H1 (cell line): ENCODE data around the gene FZD4. TPM values are rescaled to one million over a fixed set of nuclear protein-coding genes. Genes with fewer than 3 reads are reported as not detected.

Experiments
- CTCF ChIA-PET: fragments of 300-600 bp; sonication (Branson Sonifier 250); formaldehyde crosslinking; loops from one replicate; lab custom pipeline; 2021; ENCODE audit not compliant: partially characterized antibody; lab: Charles Lee
- POLR2A ChIA-PET: fragments of 300-600 bp; sonication (Branson Sonifier 250); formaldehyde crosslinking; loops from one replicate; lab custom pipeline; 2021; ENCODE audit warnings: inconsistent platforms; ENCODE audit not compliant: partially characterized antibody; lab: Charles Lee
- DNase-seq, 2 experiments: peaks; one replicate each; pipeline versions ENCODE4 v3.0.0 to v3.0.0-alpha.2; 2010 to 2022; ENCODE audit warnings: low spot score in 2 of 2, low read depth in 1 of 2, mixed read lengths in 1 of 2
- FAIRE-seq: peaks from 2 replicates; lab custom pipeline; 2011; peaks lifted over from hg19 to GRCh38; lab: Jason Lieb, UNC
- H2AFZ ChIP-seq: 2 replicates; pipeline ENCODE4 v1.8.1; 2012; ENCODE audit warnings: low read length, inconsistent platforms
- H2AK5ac ChIP-seq: 2 replicates; pipeline ENCODE4 v1.6.1; 2013; ENCODE audit warnings: low read depth, low read length
- H2BK120ac ChIP-seq: replicated peaks from 2 replicates; pipeline ENCODE3; 2013; ENCODE audit warnings: low read depth, low read length, inconsistent platforms
- H2BK12ac ChIP-seq: 2 replicates; pipeline ENCODE4 v1.6.1; 2013; ENCODE audit warnings: low read depth, low read length
- H2BK15ac ChIP-seq: 2 replicates; pipeline ENCODE4 v1.6.1; 2013; ENCODE audit warnings: low read length
- H2BK20ac ChIP-seq: 2 replicates; pipeline ENCODE4 v1.6.1; 2013; ENCODE audit warnings: low read length
- H2BK5ac ChIP-seq: 2 replicates; pipeline ENCODE4 v1.6.1; 2013; ENCODE audit warnings: low read depth, low read length
- H3K14ac ChIP-seq: 2 replicates; pipeline ENCODE4 v1.6.1; 2013; ENCODE audit warnings: inconsistent platforms; ENCODE audit not compliant: insufficient read length
- H3K18ac ChIP-seq: 2 replicates; pipeline ENCODE4 v1.6.1; 2013; ENCODE audit warnings: low read length; ENCODE audit errors: extremely low read depth
- H3K23ac ChIP-seq: 2 replicates; pipeline ENCODE4 v1.6.1; 2013; ENCODE audit warnings: inconsistent platforms; ENCODE audit not compliant: insufficient read length
- H3K23me2 ChIP-seq: 2 replicates; pipeline ENCODE4 v1.6.1; 2013; ENCODE audit warnings: low read depth, low read length
- H3K27ac ChIP-seq: 2 replicates; pipeline ENCODE4 v1.6.1; 2011; ENCODE audit warnings: low read depth, low read length, inconsistent platforms
- H3K27me3 ChIP-seq, 4 experiments: replicated peaks in 1 of 4; 1 replicate in 1 of 4; 2 replicates in 3 of 4; pipeline versions ENCODE4 v1.6.1 to v1.8.1; 2011 to 2013; ENCODE audit warnings: low read length in 3 of 4, mild to moderate bottlenecking in 3 of 4, inconsistent platforms in 2 of 4, mixed read lengths in 2 of 4, moderate library complexity in 1 of 4; ENCODE audit not compliant: control insufficient read depth in 3 of 4, insufficient read depth in 3 of 4; ENCODE audit errors: extremely low read depth in 1 of 4
- H3K36me3 ChIP-seq, 4 experiments: 2 replicates each; pipeline versions ENCODE4 v1.6.1 to v1.8.1; 2011 to 2013; ENCODE audit warnings: mild to moderate bottlenecking in 4 of 4, low read length in 3 of 4, moderate library complexity in 2 of 4, control low read depth in 1 of 4, inconsistent platforms in 1 of 4; ENCODE audit not compliant: insufficient read depth in 4 of 4, control insufficient read depth in 2 of 4
- H3K4ac ChIP-seq: replicated peaks from 2 replicates; pipeline ENCODE3; 2013; ENCODE audit warnings: low read length, low read depth, mixed read lengths, inconsistent platforms; ENCODE audit not compliant: insufficient read length
- H3K4me1 ChIP-seq, 4 experiments: replicated peaks in 1 of 4; 1 replicate in 1 of 4; 2 replicates in 3 of 4; pipeline versions ENCODE4 v1.6.1 to v1.8.1; 2011 to 2013; ENCODE audit warnings: low read length in 3 of 4, inconsistent platforms in 2 of 4, mixed read lengths in 1 of 4; ENCODE audit not compliant: insufficient read depth in 4 of 4, control insufficient read depth in 3 of 4
- H3K4me2 ChIP-seq, 2 experiments: 2 replicates each; pipeline versions ENCODE4 v1.6.1 to v1.8.1; 2011 to 2013; ENCODE audit warnings: low read depth in 2 of 2, low read length in 2 of 2, control low read depth in 1 of 2, inconsistent platforms in 1 of 2, mild to moderate bottlenecking in 1 of 2; ENCODE audit not compliant: insufficient read depth in 1 of 2
- H3K4me3 ChIP-seq, 4 experiments: fragments of 200-600, 300-600 bp in 1 of 4; sonication (generic), shearing (Covaris generic), sonication (Bioruptor Twin) in 1 of 4; 2 replicates each; pipeline versions ENCODE4 v1.5.1 to v1.8.1; 2011 to 2016; ENCODE audit warnings: low read length in 4 of 4, low read depth in 3 of 4, control low read depth in 2 of 4, inconsistent platforms in 2 of 4, mild to moderate bottlenecking in 2 of 4, mixed read lengths in 1 of 4, moderate library complexity in 1 of 4; ENCODE audit not compliant: insufficient read depth in 2 of 4; ENCODE audit errors: extremely low read depth in 1 of 4
- H3K56ac ChIP-seq: replicated peaks from 2 replicates; pipeline ENCODE3; 2013; ENCODE audit warnings: low read depth, mild to moderate bottlenecking, mixed read lengths, low read length, inconsistent platforms; ENCODE audit not compliant: insufficient read length
- H3K79me1 ChIP-seq: 2 replicates; pipeline ENCODE4 v1.6.1; 2013; ENCODE audit warnings: low read depth, low read length, control low read depth
- H3K79me2 ChIP-seq, 2 experiments: 2 replicates each; pipeline versions ENCODE4 v1.6.1 to v1.8.1; 2012 to 2013; ENCODE audit warnings: low read length in 2 of 2, mild to moderate bottlenecking in 2 of 2, inconsistent platforms in 1 of 2; ENCODE audit not compliant: insufficient read depth in 2 of 2, control insufficient read depth in 1 of 2
- H3K9ac ChIP-seq, 4 experiments: replicated peaks in 1 of 4; 1 replicate in 1 of 4; 2 replicates in 3 of 4; pipeline versions ENCODE4 v1.6.1 to v1.8.1; 2011 to 2013; ENCODE audit warnings: low read depth in 3 of 4, low read length in 3 of 4, control low read depth in 2 of 4, mild to moderate bottlenecking in 2 of 4, moderate library complexity in 2 of 4, inconsistent platforms in 1 of 4; ENCODE audit errors: extremely low read depth in 1 of 4
- H3K9me3 ChIP-seq, 2 experiments: 2 replicates each; pipeline versions ENCODE4 v1.6.1 to v1.8.1; 2012 to 2013; ENCODE audit warnings: mild to moderate bottlenecking in 2 of 2, moderate library complexity in 2 of 2, control low read depth in 1 of 2, inconsistent platforms in 1 of 2, low read depth in 1 of 2, low read length in 1 of 2, mixed read lengths in 1 of 2; ENCODE audit not compliant: insufficient read depth in 2 of 2
- H4K20me1 ChIP-seq, 2 experiments: replicated peaks in 1 of 2; 2 replicates each; pipeline versions ENCODE3 to v1.8.1; 2011 to 2013; ENCODE audit warnings: inconsistent platforms in 2 of 2, low read length in 2 of 2, mild to moderate bottlenecking in 1 of 2; ENCODE audit not compliant: insufficient read depth in 2 of 2, control insufficient read depth in 1 of 2
- H4K5ac ChIP-seq: 2 replicates; pipeline ENCODE4 v1.6.1; 2013; ENCODE audit warnings: low read length, low read depth, mixed read lengths, inconsistent platforms; ENCODE audit not compliant: insufficient read length
- H4K8ac ChIP-seq: 2 replicates; pipeline ENCODE4 v1.8.0; 2013; ENCODE audit warnings: mild to moderate bottlenecking, moderate library complexity, low read length, inconsistent platforms; ENCODE audit not compliant: insufficient read depth; ENCODE audit errors: extremely low read depth
- H4K91ac ChIP-seq: replicated peaks from 2 replicates; pipeline ENCODE3; 2013; ENCODE audit warnings: low read length, mixed read lengths, inconsistent platforms; ENCODE audit not compliant: insufficient read length
- ASH2L ChIP-seq: fragments of 200-600, 300-600 bp; sonication (generic); IDR thresholded peaks from one replicate; pipeline ENCODE4 v1.7.1; 2017; ENCODE audit warnings: low read length
- CBX5 ChIP-seq: fragments of 300-800, 300-1000 bp; sonication (generic); IDR thresholded peaks from 2 replicates; pipeline ENCODE4 v1.7.1; 2016; ENCODE audit warnings: antibody characterized with exemption, low read length, low read depth
- CHD1 ChIP-seq: IDR thresholded peaks from 2 replicates; pipeline ENCODE4 v1.6.1; 2012; ENCODE audit warnings: low read depth, low read length, improper control_type of control experiment
- CTBP2 ChIP-seq: IDR thresholded peaks from 2 replicates; pipeline ENCODE4 v1.7.0; 2011; ENCODE audit warnings: borderline replicate concordance, mild to moderate bottlenecking, moderate library complexity, mixed read lengths, low read length; ENCODE audit not compliant: insufficient read depth, insufficient read length
- CTCF ChIP-seq, 3 experiments: IDR thresholded peaks; 1 replicate in 2 of 3; 2 replicates in 1 of 3; pipeline versions ENCODE4 v1.5.1 to v1.6.1; 2011; ENCODE audit warnings: low read length in 3 of 3, mild to moderate bottlenecking in 3 of 3, inconsistent platforms in 2 of 3, low read depth in 1 of 3, moderate library complexity in 1 of 3; ENCODE audit not compliant: insufficient read depth in 1 of 3; ENCODE audit errors: control extremely low read depth in 1 of 3
- MAX ChIP-seq: IDR thresholded peaks from 2 replicates; pipeline ENCODE4 v1.6.1; 2012; ENCODE audit warnings: inconsistent platforms
- SRF ChIP-seq: IDR thresholded peaks from 2 replicates; pipeline ENCODE4 v1.6.1; 2011; ENCODE audit warnings: mild to moderate bottlenecking, low read depth, low read length, moderate library complexity
- SUZ12 ChIP-seq: fragments of 200-600 bp; sonication (generic); IDR thresholded peaks from 2 replicates; pipeline ENCODE4 v1.6.1; 2012; ENCODE audit warnings: mild to moderate bottlenecking, inconsistent platforms, low read length, moderate library complexity, mixed read lengths
- WGBS, 2 experiments: shearing (Covaris generic) in 1 of 2; methylation state at CpG; one replicate each; pipeline versions ENCODE4 v1.1.6 to v1.1.7; 2013 to 2015; ENCODE audit warnings: low lambda C conversion rate in 2 of 2, mixed read lengths in 2 of 2, inconsistent platforms in 1 of 2, low coverage in 1 of 2, missing lambda C conversion rate in 1 of 2; ENCODE audit not compliant: insufficient replicate concordance in 2 of 2, insufficient coverage in 1 of 2, insufficient read length in 1 of 2; ENCODE audit errors: extremely low coverage in 1 of 2, missing lambda C conversion rate in 1 of 2; 5-methylcytosine and 5-hydroxymethylcytosine counted together
- polyA plus RNA-seq, 7 experiments: library from polyadenylated mRNA; depleted of rRNA in 3 of 7; stranded (reverse) in 5 of 7; unstranded in 2 of 7; fragments of >200 nt in 5 of 7; fragments of 200-250 nt in 2 of 7; gene quantifications; 1 replicate in 5 of 7; 2 replicates in 1 of 7; 4 replicates in 1 of 7; pipeline versions ENCODE4 v1.2.1 to v1.2.3, GENCODE V29; 2011 to 2013; ENCODE audit warnings: missing spikeins in 2 of 7, mixed read lengths in 2 of 7
- total RNA-seq: library from RNA; stranded (reverse); fragmentation: NEBNext Ultra II Directional; extraction: Animal tissue kit (Norgen Biotek cat#: 25700); gene quantifications from 2 replicates; pipeline ENCODE4 v1.2.1, GENCODE V29; 2021

FZD4 gene
- total and polyA plus RNA-seq, 2 of the 8 experiments (the other 6 are each of a cell fraction or from before 2014, with no cell fraction given), result 3.1 to 7.1 TPM

GRCh38 chr11:86938900-86939880 is 16.0 kb downstream of the FZD4 start:
- no peak overlapping the region for H3K56ac ChIP-seq
- no peak overlapping the region for H2BK15ac ChIP-seq
- H3K27me3 ChIP-seq, result no peaks in the 10 kb centered on the region
- no peak overlapping the region for H4K91ac ChIP-seq
- CTCF ChIA-PET, result interaction anchor here (0.6 to 3.1 kb wide), 42 partner anchors 10 to 812 kb away, joined by 3 to 27 read pairs (median 4); partner anchors contain the start of gene FZD4
- H3K18ac ChIP-seq, result no peak overlapping the region
- no peaks in the 10 kb centered on the region for H3K79me2 ChIP-seq
- H4K20me1 ChIP-seq, result no peaks in the 10 kb centered on the region
- H3K9ac ChIP-seq, result no peak overlapping the region; a peak in 1 of 7 replicates
- H3K9me3 ChIP-seq, result no peaks in the 10 kb centered on the region
- H3K14ac ChIP-seq, result no peak overlapping the region
- H2BK12ac ChIP-seq, result no peak overlapping the region
- H3K4me2 ChIP-seq, result no peak overlapping the region
- FAIRE-seq (no peak), DNase-seq (no peak)
- H2BK5ac ChIP-seq, result no peak overlapping the region
- H2BK20ac ChIP-seq, result no peak overlapping the region
- POLR2A ChIA-PET, result interaction anchor here (0.6 kb wide), 1 partner anchor 41 kb away, joined by 5 read pairs; no protein-coding TSS in a partner anchor
- H4K8ac ChIP-seq, result no peak overlapping the region
- no peak overlapping the region for H3K27ac ChIP-seq
- peaks cover 2 to 10% (median 5%) of the 10 kb centered on the region in 4 experiments; a peak in 4 of 7 replicates for H3K4me1 ChIP-seq
- no peaks in the 10 kb centered on the region for H3K23me2 ChIP-seq
- no peaks in the 10 kb centered on the region for H3K79me1 ChIP-seq
- no peak overlapping the region for H3K23ac ChIP-seq
- H2AK5ac ChIP-seq, result no peak overlapping the region
- no peak overlapping the region for H2BK120ac ChIP-seq
- no peaks in the 10 kb centered on the region for H3K36me3 ChIP-seq
- no peak overlapping the region for H3K4me3 ChIP-seq
- no peak overlapping the region for H4K5ac ChIP-seq
- 12% methylated on average over 4 of the region's 4 CpGs; no CpG with 5 or more reads in 1 of the 2 experiments for WGBS, 2 experiments
- no peak overlapping the region for H2AFZ ChIP-seq
- H3K4ac ChIP-seq, result no peak overlapping the region
- no peak for TF ChIP-seq ASH2L
- no peak for TF ChIP-seq CHD1
- no peak for TF ChIP-seq MAX
- no peak for TF ChIP-seq CTBP2
- no peak for TF ChIP-seq SUZ12
- peak in 2 of 3 experiments; percentile 42 to 55; a peak in 2 of 4 replicates for TF ChIP-seq CTCF (IDR thresholded peaks at IDR 0.05; ENCODE audit: control extremely low read depth in 1 of 3, insufficient read depth in 1 of 3, low read depth in 1 of 3, low read length in 3 of 3)
- TF ChIP-seq SRF, result no peak
- TF ChIP-seq CBX5, result no peak
